M059J (cell line): ENCODE measurements around the gene TREM1. TPM values are rescaled to one million over a fixed set of nuclear protein-coding genes. Genes with fewer than 3 reads are reported as not detected.
A peak's percentile ranks its signal among the peaks of the same experiment; 100 is the strongest.
"Not testable (repeated sequence)": the region's sequence is repeated elsewhere in the genome, so short reads cannot be mapped to it uniquely, and the experiment has no call there.

Experiments
- DNase-seq: peaks from one replicate; pipeline ENCODE4 v3.0.0-alpha.2; 2012; ENCODE audit warnings: low read depth
- total RNA-seq: library from RNA; depleted of rRNA; stranded (reverse); fragments of >200 nt; shearing (Covaris generic); gene quantifications from 2 replicates; pipeline ENCODE4 v1.2.3, GENCODE V29; 2014

TREM1 gene
- total RNA-seq, 1 experiment from 2014 or later = not detected

- DNase-seq = not testable (repeated sequence)
These were observed 10.8 kb upstream of the TREM1 start for GRCh38 chr6:41297248-41297647.

GRCh38 chr6:41294214-41294872 lies 7.9 kb upstream of the TREM1 start:
- no peak for DNase-seq

- no peak for DNase-seq
These were observed 5.2 kb upstream of the TREM1 start for GRCh38 chr6:41291717-41292116.

GRCh38 chr6:41289815-41290214 lies 3.3 kb upstream of the TREM1 start:
- no peak for DNase-seq

- no peak for DNase-seq
These were observed 2.3 kb upstream of the TREM1 start for GRCh38 chr6:41288754-41289129.

GRCh38 chr6:41288030-41288753 lies 1.7 kb upstream of the TREM1 start:
- DNase-seq = peak; percentile 22

- peak; percentile 31 for DNase-seq
These were observed 1.8 kb downstream of the TREM1 start for GRCh38 chr6:41284726-41285125.

GRCh38 chr6:41283600-41283999 lies 2.9 kb downstream of the TREM1 start:
- DNase-seq = no peak

GRCh38 chr6:41280381-41281057 lies 6.0 kb downstream of the TREM1 start:
- no peak for DNase-seq

GRCh38 chr6:41278699-41279405 lies 7.6 kb downstream of the TREM1 start:
- DNase-seq = peak; percentile 59

- no peak for DNase-seq
These were observed 8.9 kb downstream of the TREM1 start for GRCh38 chr6:41277605-41278004.

- DNase-seq = no peak
These were observed 11.0 kb downstream of the TREM1 start for GRCh38 chr6:41275489-41275888.

- DNase-seq = no peak
These were observed 12.2 kb downstream of the TREM1 start for GRCh38 chr6:41274256-41274655.

- DNase-seq = no peak
These were observed 12.8 kb downstream of the TREM1 start for GRCh38 chr6:41273714-41274113.

- no peak for DNase-seq
These were observed 13.8 kb downstream of the TREM1 start for GRCh38 chr6:41272591-41273240.

GRCh38 chr6:41271901-41272395 lies 14.5 kb downstream of the TREM1 start:
- DNase-seq = no peak

- DNase-seq = no peak
These were observed 16.8 kb downstream of the TREM1 start for GRCh38 chr6:41269716-41270115.

GRCh38 chr6:41269166-41269565 lies 17.3 kb downstream of the TREM1 start:
- DNase-seq = no peak

GRCh38 chr6:41268478-41268877 lies 18.0 kb downstream of the TREM1 start:
- DNase-seq = no peak

GRCh38 chr6:41266541-41266940 lies 19.9 kb downstream of the TREM1 start:
- DNase-seq = no peak

- no peak for DNase-seq
These were observed 23.2 kb downstream of the TREM1 start for GRCh38 chr6:41263267-41263666.

GRCh38 chr6:41262401-41262800 lies 24.1 kb downstream of the TREM1 start:
- DNase-seq = no peak
